GM23248 (cell line): Measurements from ENCODE around the gene CENPA.

Source experiments
- EZH2 ChIP-seq: fragments of 200-600 bp; sonication (generic); IDR thresholded peaks from 2 replicates; pipeline ENCODE4 v1.6.1; 2018; ENCODE audit warnings: antibody characterized with exemption, mild to moderate bottlenecking; ENCODE audit not compliant: insufficient read depth, poor library complexity, severe bottlenecking
- EZH2phosphoT487 ChIP-seq: fragments of 200-600 bp; sonication (generic); IDR thresholded peaks from 2 replicates; pipeline ENCODE4 v1.6.1; 2018; ENCODE audit warnings: antibody characterized with exemption, moderate library complexity, mild to moderate bottlenecking, low read depth; ENCODE audit not compliant: insufficient read depth

DNA sequence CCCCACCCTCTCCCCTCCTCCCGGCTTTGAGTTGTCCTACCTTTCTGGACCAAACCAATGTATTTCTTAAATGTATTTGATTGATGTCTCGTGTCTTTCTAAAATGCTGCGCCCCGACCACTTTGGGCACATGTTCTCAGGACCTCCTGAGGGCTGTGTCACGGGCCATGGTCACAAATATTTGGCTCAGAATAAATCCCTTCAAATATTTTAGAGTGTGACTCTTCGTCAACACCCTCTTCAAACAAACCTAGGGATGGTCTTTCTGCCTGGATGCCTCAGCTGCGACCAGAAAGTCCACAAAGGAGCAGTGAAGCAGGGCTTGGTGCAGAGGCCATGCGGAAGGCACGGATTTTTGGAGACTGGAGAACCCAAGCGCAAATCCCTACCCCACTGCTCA lies 22.8 kb upstream of the CENPA start:
- TF ChIP-seq EZH2 (no peak), EZH2phosphoT487 (no peak)
